ENCODE measurements around the gene ASCC3.

DNA sequence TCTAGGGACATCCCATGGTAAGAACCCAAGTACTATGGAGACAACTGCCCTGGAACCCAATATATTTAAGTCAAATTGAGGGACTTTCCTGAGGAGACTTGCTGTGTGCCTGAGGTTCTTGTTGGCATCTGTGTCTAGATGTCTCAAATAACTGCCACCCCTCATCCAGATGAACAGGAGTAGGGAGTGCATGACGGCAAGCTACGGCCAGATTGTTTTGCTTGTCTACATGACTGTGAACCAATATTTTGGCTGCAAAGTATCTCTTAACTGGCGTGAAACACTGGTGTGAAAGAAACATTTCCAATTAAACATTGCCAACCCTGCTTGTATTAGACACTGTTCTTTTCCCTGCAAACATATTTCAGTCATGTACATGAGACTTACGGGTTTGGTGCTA, 364.0 kb downstream of the ASCC3 start:
- TF ChIP-seq, protein P1, sequence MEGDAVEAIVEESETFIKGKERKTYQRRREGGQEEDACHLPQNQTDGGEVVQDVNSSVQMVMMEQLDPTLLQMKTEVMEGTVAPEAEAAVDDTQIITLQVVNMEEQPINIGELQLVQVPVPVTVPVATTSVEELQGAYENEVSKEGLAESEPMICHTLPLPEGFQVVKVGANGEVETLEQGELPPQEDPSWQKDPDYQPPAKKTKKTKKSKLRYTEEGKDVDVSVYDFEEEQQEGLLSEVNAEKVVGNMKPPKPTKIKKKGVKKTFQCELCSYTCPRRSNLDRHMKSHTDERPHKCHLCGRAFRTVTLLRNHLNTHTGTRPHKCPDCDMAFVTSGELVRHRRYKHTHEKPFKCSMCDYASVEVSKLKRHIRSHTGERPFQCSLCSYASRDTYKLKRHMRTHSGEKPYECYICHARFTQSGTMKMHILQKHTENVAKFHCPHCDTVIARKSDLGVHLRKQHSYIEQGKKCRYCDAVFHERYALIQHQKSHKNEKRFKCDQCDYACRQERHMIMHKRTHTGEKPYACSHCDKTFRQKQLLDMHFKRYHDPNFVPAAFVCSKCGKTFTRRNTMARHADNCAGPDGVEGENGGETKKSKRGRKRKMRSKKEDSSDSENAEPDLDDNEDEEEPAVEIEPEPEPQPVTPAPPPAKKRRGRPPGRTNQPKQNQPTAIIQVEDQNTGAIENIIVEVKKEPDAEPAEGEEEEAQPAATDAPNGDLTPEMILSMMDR (conservative IDR thresholded peaks at IDR 0.05; ENCODE audit: low read depth in 2 of 2) = no peak
- no peak for TF ChIP-seq JUNB (IDR thresholded peaks at IDR 0.05; ENCODE audit: unreplicated experiment)
- no peak for TF ChIP-seq EZH2phosphoT487 (IDR thresholded peaks at IDR 0.05; ENCODE audit: unreplicated experiment)
- TF ChIP-seq, protein P2, sequence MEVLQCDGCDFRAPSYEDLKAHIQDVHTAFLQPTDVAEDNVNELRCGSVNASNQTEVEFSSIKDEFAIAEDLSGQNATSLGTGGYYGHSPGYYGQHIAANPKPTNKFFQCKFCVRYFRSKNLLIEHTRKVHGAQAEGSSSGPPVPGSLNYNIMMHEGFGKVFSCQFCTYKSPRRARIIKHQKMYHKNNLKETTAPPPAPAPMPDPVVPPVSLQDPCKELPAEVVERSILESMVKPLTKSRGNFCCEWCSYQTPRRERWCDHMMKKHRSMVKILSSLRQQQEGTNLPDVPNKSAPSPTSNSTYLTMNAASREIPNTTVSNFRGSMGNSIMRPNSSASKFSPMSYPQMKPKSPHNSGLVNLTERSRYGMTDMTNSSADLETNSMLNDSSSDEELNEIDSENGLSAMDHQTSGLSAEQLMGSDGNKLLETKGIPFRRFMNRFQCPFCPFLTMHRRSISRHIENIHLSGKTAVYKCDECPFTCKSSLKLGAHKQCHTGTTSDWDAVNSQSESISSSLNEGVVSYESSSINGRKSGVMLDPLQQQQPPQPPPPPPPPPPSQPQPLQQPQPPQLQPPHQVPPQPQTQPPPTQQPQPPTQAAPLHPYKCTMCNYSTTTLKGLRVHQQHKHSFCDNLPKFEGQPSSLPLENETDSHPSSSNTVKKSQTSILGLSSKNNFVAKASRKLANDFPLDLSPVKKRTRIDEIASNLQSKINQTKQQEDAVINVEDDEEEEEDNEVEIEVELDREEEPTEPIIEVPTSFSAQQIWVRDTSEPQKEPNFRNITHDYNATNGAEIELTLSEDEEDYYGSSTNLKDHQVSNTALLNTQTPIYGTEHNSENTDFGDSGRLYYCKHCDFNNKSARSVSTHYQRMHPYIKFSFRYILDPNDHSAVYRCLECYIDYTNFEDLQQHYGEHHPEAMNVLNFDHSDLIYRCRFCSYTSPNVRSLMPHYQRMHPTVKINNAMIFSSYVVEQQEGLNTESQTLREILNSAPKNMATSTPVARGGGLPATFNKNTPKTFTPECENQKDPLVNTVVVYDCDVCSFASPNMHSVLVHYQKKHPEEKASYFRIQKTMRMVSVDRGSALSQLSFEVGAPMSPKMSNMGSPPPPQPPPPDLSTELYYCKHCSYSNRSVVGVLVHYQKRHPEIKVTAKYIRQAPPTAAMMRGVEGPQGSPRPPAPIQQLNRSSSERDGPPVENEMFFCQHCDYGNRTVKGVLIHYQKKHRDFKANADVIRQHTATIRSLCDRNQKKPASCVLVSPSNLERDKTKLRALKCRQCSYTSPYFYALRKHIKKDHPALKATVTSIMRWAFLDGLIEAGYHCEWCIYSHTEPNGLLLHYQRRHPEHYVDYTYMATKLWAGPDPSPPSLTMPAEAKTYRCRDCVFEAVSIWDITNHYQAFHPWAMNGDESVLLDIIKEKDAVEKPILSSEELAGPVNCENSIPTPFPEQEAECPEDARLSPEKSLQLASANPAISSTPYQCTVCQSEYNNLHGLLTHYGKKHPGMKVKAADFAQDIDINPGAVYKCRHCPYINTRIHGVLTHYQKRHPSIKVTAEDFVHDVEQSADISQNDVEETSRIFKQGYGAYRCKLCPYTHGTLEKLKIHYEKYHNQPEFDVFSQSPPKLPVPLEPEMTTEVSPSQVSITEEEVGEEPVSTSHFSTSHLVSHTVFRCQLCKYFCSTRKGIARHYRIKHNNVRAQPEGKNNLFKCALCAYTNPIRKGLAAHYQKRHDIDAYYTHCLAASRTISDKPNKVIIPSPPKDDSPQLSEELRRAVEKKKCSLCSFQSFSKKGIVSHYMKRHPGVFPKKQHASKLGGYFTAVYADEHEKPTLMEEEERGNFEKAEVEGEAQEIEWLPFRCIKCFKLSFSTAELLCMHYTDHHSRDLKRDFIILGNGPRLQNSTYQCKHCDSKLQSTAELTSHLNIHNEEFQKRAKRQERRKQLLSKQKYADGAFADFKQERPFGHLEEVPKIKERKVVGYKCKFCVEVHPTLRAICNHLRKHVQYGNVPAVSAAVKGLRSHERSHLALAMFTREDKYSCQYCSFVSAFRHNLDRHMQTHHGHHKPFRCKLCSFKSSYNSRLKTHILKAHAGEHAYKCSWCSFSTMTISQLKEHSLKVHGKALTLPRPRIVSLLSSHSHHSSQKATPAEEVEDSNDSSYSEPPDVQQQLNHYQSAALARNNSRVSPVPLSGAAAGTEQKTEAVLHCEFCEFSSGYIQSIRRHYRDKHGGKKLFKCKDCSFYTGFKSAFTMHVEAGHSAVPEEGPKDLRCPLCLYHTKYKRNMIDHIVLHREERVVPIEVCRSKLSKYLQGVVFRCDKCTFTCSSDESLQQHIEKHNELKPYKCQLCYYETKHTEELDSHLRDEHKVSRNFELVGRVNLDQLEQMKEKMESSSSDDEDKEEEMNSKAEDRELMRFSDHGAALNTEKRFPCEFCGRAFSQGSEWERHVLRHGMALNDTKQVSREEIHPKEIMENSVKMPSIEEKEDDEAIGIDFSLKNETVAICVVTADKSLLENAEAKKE (CRISPR knock-in tag; IDR thresholded peaks at IDR 0.05) = no peak
- TF ChIP-seq EZH2 (IDR thresholded peaks at IDR 0.05; ENCODE audit: low read depth, unreplicated experiment) = no peak

Measured in GM23338 (cell line).